C4-2B (cell line): ENCODE data around the gene STKLD1.
A peak's percentile ranks its signal among the peaks of the same experiment; 100 is the strongest.

Source experiments
- H3K27ac ChIP-seq: fragments of 450-650 bp; 2 replicates; pipeline ENCODE4 v1.5.1; 2017
- CTCF ChIP-seq: fragments of 450-650 bp; conservative IDR thresholded peaks from 2 replicates; pipeline ENCODE4 v1.5.1; 2017; ENCODE audit warnings: mild to moderate bottlenecking
- ZFX ChIP-seq: fragments of 450-650 bp; IDR thresholded peaks from 2 replicates; pipeline ENCODE4 v1.6.1; 2017

The STKLD1 gene

GRCh38 chr9:133341369-133342068 is 34.6 kb upstream of the STKLD1 start:
- TF ChIP-seq CTCF (no peak), ZFX (no peak)

DNA sequence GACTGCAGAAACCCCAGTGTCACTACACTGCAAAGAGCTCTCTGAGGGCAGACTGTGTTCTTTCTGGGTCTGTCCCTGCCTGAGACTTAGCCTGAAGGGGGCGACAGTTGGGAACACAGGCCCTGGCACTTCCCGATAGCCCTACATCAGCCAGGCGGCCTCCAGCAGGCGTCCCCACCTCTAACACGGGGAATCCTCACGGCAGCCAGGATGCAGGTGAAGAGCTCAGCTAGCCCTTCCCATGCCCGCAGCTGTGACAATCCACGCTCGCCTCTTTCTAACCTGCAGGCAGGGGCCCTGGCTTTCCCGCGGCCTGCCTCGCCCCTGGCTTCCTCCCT is 34.1 kb upstream of the STKLD1 start:
- TF ChIP-seq CTCF (peak; percentile 24; the same call in 1 of the 2 replicates), ZFX (no peak)
- H3K27ac ChIP-seq: no peak overlapping the region

More at GRCh38 chr9:133341369-133342068, 34.6 kb upstream of the STKLD1 start:
- no peak overlapping the region for H3K27ac ChIP-seq

DNA sequence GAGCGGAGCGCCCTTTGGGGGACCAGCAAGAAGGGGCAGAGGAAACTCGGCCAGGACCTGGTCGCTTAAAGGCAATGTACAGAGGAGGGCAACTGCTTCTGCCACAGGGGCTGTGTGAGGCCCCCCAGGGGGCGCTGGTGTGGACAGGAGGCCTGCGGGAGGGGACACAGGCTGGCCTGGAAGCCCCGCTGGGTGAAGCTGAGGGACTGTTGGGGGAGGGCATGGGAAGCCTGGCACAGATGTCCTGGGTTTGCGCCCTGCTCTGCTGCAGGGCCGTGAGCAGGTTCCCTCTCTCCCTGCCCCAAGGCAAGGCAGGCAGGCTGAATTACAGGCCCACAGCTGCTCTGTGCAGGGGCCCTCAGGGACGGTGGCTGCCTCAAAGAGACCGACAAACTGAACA is 33.6 kb upstream of the STKLD1 start:
- TF ChIP-seq ZFX (no peak), CTCF (peak; percentile 25)
- no peak overlapping the region for H3K27ac ChIP-seq

GRCh38 chr9:133344071-133344470 is 32.1 kb upstream of the STKLD1 start:
- TF ChIP-seq ZFX: no peak
- H3K27ac ChIP-seq: no peak overlapping the region

DNA sequence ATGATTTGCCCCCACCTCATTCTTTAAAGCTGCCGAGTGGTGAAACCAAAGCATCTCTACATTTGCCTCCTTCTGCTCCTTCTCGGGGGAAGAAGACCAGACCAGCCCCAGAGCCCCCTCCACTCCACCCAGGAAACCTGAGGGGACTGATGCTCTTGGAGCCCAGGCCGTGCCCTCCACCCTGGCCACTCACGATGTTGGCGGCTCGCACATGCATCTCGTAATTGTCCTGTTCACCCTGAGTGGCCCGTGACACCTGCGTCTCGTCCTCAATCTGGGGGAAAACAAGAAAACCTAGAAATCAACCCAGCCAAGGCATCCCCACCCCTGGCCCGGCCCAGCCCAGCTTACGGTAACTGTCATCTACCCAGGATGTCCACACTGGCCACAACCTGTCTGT is 31.2 kb upstream of the STKLD1 start:
- no peak for TF ChIP-seq CTCF
- no peak overlapping the region for H3K27ac ChIP-seq

- H3K27ac ChIP-seq: peak overlapping the region; percentile 95; the same call in 1 of the 2 replicates
- TF ChIP-seq CTCF: no peak
- no peak for TF ChIP-seq ZFX
Measured at GRCh38 chr9:133345596-133345995, 30.6 kb upstream of the STKLD1 start.

DNA sequence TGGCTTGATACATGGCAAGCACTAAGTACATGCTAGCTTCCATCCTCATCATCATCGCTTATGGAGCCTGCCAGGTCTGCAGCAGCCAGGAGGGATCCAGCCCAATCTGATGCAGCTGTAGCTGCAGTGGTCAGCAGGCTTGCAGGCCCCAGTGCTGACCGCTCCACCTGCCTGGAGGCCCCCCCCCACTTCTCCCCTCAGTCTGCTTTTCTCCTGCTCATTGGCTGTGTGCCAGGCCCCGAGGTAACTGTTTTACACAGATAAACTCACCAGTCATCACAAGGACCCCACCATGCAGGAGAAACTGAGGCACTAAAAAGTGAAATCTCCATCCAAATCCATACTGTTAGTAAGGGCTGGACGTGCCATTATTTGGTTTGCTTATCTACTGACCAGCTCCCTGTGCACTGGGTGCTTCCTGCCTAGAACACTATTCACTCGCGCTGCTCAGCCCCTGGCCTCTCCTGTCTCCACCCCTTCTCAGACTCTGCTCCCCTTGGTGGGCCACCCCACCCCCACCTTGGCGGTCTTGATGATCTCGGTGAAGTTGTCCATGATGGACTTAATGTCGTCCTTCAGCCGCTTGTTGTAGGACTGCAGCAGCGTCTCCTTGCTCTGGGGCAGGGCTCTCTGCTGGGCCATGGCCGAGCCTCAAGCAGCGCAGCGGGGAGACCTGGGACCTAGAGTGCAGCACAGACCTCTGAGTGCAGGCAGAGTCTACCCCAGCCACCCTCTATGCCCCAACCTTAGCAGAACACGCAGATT is 30.0 kb upstream of the STKLD1 start:
- H3K27ac ChIP-seq: peak overlapping the region; percentile 95
- TF ChIP-seq ZFX (no peak), CTCF (no peak)
